Epidermal melanocyte (primary cell): ENCODE results near the gene TBX20.
"Not testable (repeated sequence)": the region's sequence is repeated elsewhere in the genome, so short reads cannot be mapped to it uniquely, and the experiment has no call there.

Experiments used
- DNase-seq: peaks from one replicate; pipeline ENCODE4 v3.0.0; 2011; ENCODE audit warnings: low spot score; ENCODE audit not compliant: insufficient read length

Gene TBX20

DNA sequence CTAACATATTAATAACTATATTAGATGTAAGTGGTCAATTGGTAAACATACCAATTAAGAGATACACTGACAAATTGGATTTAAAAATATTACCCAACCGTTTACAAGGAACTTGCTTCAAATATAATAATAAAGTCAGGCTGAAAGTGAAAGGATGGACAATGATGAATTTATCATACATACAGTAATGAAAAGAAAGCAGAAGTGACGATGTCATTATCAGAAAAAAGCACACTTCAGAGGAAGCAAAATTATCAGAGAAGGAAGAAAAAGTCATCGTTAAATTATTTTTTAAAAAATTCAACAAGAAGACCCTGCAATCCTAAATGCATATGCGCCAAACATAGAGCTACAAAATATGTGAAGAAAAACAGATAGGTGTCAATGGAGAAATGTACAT lies 81.8 kb downstream of the TBX20 start:
- not testable (repeated sequence) for DNase-seq

GRCh38 chr7:35167658-35168057 lies 86.2 kb downstream of the TBX20 start:
- DNase-seq: not testable (repeated sequence)

DNA sequence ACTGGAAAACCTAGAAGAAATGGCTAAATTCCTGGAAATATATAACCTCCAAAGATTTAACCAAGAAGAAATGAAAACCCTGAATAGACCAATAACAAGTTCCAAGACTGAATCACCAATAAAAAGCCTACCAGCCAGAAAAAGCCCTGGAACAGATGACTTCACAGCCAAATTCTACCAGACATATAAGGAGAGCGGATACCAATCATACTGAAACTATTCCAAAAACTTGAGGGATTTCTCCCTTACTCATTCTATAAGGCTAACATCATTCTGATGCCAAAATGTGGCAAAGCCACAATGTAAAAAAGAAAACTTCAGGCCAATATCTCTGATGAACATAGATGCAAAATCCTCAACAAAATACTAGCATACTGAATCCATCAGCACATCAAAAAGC lies 86.7 kb downstream of the TBX20 start:
- not testable (repeated sequence) for DNase-seq

DNA sequence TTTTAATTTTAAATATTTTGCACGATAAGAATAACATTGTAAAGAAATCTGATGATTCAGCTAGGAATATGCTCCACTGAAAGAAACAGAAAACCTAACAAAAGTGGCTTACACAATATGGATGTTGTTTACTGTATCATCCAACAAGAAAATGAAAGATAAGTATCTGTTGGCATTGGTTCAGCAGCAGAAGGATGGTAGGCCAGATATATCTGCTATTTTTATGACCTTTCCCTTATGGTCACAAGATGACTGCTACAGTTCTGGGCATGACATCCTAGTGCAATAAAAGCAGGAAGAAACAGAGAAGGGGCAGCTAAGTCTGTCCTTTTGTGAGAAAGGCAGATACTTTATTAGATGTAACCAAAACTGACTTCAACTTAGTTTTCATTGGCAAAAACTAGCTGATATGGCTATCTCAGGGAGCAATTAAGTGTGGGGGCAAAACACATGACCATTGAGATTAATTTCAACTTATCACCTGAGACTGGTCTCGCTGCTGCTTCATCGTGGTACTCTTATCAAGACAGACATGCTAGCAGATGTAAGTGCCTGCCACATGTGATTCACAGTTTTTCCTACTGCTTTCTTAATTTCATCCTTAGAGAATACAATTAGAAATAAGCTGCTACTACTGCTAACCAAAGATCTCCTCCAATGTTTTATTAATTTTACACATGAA lies 92.7 kb downstream of the TBX20 start:
- DNase-seq: not testable (repeated sequence)
